GM23338 (cell line): ENCODE data around the gene CDC42BPB.

Experiments
- EZH2 ChIP-seq: fragments of 200-600 bp; sonication (generic); IDR thresholded peaks from one replicate; pipeline ENCODE4 v1.8.0; 2017; ENCODE audit warnings: antibody characterized with exemption, mild to moderate bottlenecking, low read depth; ENCODE audit not compliant: unreplicated experiment
- EZH2phosphoT487 ChIP-seq: fragments of 200-600 bp; sonication (generic); IDR thresholded peaks from one replicate; pipeline ENCODE4 v1.8.1; 2018; ENCODE audit warnings: antibody characterized with exemption; ENCODE audit not compliant: unreplicated experiment
- TF ChIP-seq, protein P1 (sequence below), 2 experiments: fragments of 200-600 bp in 1 of 2; sonication (generic) in 1 of 2; conservative IDR thresholded peaks; 2 replicates each; pipeline versions ENCODE4 v1.5.1 to v1.6.1; 2016 to 2017; ENCODE audit warnings: antibody characterized with exemption in 2 of 2, low read depth in 2 of 2, mild to moderate bottlenecking in 2 of 2, moderate library complexity in 1 of 2
- TF ChIP-seq, protein P2 (sequence below): IDR thresholded peaks from one replicate; pipeline ENCODE4 v1.6.1; 2018; ENCODE audit warnings: antibody characterized with exemption; ENCODE audit not compliant: unreplicated experiment

DNA sequence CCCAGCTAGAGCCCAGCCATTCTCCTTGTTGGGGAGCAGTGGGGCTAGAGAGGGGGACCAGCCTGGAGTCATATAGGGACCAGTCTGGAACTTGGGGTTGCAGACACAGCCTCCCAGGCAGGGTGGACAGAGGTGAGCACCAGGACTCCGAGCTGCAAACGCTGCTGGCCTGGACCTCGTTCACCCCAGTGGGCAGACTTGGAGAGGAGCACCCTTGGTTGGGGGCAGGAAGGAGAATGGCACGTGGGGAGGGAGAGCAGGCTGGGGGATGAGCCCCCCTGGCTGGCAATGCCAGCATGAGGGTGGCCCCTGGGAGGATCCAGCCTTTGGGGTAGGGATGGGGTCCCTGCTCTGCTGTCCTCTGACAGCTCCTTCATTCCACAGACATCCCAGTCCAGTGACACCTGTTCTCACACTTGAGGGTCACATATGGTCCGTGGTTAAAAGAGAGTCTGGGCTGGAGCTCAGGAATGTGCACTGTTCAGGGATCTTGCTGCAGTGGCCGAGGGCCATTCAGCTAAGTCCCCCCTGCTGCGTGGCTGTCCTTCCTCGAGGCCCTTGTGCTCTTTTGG, 29.5 kb upstream of the CDC42BPB start:
- TF ChIP-seq, protein P1, sequence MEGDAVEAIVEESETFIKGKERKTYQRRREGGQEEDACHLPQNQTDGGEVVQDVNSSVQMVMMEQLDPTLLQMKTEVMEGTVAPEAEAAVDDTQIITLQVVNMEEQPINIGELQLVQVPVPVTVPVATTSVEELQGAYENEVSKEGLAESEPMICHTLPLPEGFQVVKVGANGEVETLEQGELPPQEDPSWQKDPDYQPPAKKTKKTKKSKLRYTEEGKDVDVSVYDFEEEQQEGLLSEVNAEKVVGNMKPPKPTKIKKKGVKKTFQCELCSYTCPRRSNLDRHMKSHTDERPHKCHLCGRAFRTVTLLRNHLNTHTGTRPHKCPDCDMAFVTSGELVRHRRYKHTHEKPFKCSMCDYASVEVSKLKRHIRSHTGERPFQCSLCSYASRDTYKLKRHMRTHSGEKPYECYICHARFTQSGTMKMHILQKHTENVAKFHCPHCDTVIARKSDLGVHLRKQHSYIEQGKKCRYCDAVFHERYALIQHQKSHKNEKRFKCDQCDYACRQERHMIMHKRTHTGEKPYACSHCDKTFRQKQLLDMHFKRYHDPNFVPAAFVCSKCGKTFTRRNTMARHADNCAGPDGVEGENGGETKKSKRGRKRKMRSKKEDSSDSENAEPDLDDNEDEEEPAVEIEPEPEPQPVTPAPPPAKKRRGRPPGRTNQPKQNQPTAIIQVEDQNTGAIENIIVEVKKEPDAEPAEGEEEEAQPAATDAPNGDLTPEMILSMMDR (conservative IDR thresholded peaks at IDR 0.05; ENCODE audit: low read depth in 2 of 2): no peak
- TF ChIP-seq, protein P2, sequence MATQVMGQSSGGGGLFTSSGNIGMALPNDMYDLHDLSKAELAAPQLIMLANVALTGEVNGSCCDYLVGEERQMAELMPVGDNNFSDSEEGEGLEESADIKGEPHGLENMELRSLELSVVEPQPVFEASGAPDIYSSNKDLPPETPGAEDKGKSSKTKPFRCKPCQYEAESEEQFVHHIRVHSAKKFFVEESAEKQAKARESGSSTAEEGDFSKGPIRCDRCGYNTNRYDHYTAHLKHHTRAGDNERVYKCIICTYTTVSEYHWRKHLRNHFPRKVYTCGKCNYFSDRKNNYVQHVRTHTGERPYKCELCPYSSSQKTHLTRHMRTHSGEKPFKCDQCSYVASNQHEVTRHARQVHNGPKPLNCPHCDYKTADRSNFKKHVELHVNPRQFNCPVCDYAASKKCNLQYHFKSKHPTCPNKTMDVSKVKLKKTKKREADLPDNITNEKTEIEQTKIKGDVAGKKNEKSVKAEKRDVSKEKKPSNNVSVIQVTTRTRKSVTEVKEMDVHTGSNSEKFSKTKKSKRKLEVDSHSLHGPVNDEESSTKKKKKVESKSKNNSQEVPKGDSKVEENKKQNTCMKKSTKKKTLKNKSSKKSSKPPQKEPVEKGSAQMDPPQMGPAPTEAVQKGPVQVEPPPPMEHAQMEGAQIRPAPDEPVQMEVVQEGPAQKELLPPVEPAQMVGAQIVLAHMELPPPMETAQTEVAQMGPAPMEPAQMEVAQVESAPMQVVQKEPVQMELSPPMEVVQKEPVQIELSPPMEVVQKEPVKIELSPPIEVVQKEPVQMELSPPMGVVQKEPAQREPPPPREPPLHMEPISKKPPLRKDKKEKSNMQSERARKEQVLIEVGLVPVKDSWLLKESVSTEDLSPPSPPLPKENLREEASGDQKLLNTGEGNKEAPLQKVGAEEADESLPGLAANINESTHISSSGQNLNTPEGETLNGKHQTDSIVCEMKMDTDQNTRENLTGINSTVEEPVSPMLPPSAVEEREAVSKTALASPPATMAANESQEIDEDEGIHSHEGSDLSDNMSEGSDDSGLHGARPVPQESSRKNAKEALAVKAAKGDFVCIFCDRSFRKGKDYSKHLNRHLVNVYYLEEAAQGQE: no peak
- TF ChIP-seq EZH2 (no peak), EZH2phosphoT487 (no peak)
